SKM-1 treated with dmso at 0.1 percent for 144 hours (cell line): ENCODE results near the gene RUNDC1.

ENCODE experiments used
- DNase-seq: peaks from one replicate; lab custom pipeline; 2025; ENCODE audit not compliant: unreplicated experiment; lab: John Stamatoyannopoulos, UW

The RUNDC1 gene

GRCh38 chr17:43039646-43040045 is 59.3 kb downstream of the RUNDC1 start:
- DNase-seq, result no peak

DNA sequence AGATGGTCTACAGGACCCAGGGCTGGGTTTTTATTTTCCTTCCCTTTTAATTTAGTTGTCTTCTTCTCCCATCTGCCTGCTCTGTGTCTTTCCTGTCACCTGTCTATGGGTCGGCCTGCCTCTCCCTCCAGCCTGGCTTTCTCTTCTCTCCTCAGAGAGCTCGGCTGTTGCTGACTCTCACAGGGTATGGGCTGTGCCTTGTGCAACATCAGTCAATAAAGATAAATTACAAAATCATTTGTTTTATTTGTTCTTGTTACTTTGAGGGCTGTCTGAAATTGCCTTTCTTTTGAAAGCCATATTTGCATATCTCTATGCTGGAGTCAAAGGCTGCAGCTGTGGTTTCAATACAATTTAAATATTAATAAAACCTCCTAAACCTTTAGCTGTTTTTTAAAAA is 60.3 kb downstream of the RUNDC1 start:
- DNase-seq, result no peak

GRCh38 chr17:43042025-43042628 is 61.8 kb downstream of the RUNDC1 start:
- DNase-seq, result no peak
